K562 (cell line): ENCODE data around the gene DELE1. TPM values are rescaled to one million over a fixed set of nuclear protein-coding genes. Genes with fewer than 3 reads are reported as not detected.

ENCODE experiments used
- ATAC-seq: fragments of 200-7000 bp; cut with Tn5 transposase; 3 replicates; pipeline ENCODE4 v1.9.1; 2020; ENCODE audit warnings: moderate library complexity
- BruUV-seq: library from RNA; stranded (reverse); fragments of 400-500 nt; replicated peaks from 2 replicates; lab custom pipeline; 2021; lab: Mats Ljungman, UMichigan
- CTCF ChIA-PET: fragments of 300-600 bp; formaldehyde crosslinking; extraction: SDS; loops from one replicate; lab custom pipeline; 2021; ENCODE audit warnings: low intra/inter-chr PET ratio; lab: Yijun Ruan, JAX
- POLR2A ChIA-PET: fragments of 300-600, 350-650 bp; sonication (Branson Sonifier 250); formaldehyde crosslinking; extraction: SDS; loops from one replicate; lab custom pipeline; 2021; ENCODE audit warnings: antibody characterized with exemption, inconsistent platforms; lab: Yijun Ruan, JAX
- DNase-seq, 4 experiments: peaks; one replicate each; pipeline versions ENCODE4 v3.0.0 to v3.0.0-alpha.2; 2011 to 2018; ENCODE audit warnings: low spot score in 3 of 4, mixed read lengths in 3 of 4; ENCODE audit errors: extremely low read depth in 1 of 4
- FAIRE-seq: peaks from 2 replicates; lab custom pipeline; 2011; peaks lifted over from hg19 to GRCh38; lab: Jason Lieb, UNC
- H2AFZ ChIP-seq: 2 replicates; pipeline ENCODE4 v1.6.0; 2011; ENCODE audit warnings: low read depth, low read length, control low read depth, inconsistent platforms
- H3K27ac ChIP-seq: fragments of 200-600 bp; 3 replicates; pipeline ENCODE4 v1.8.0; 2011; ENCODE audit warnings: low read depth, mild to moderate bottlenecking, control low read depth, inconsistent platforms, low read length, moderate library complexity, mixed read lengths; ENCODE audit errors: extremely low read depth
- H3K27me3 ChIP-seq, 2 experiments: fragments of 300-600 bp in 1 of 2; 2 replicates in 1 of 2; 3 replicates in 1 of 2; pipeline versions ENCODE4 v1.6.0 to v1.8.0; 2011; ENCODE audit warnings: inconsistent platforms in 2 of 2, low read length in 2 of 2, mild to moderate bottlenecking in 1 of 2, mixed read lengths in 1 of 2, moderate library complexity in 1 of 2; ENCODE audit not compliant: control insufficient read depth in 2 of 2, insufficient read depth in 2 of 2
- H3K36me3 ChIP-seq: fragments of 300-600 bp; 3 replicates; pipeline ENCODE4 v1.8.0; 2011; ENCODE audit warnings: mild to moderate bottlenecking, low read length, inconsistent platforms; ENCODE audit not compliant: control insufficient read depth, insufficient read depth
- H3K4me1 ChIP-seq, 2 experiments: fragments of 200-600 bp in 1 of 2; replicated peaks in 1 of 2; 2 replicates in 1 of 2; 3 replicates in 1 of 2; pipeline versions ENCODE4 v1.5.1 to v1.8.0; 2011; ENCODE audit warnings: inconsistent platforms in 2 of 2, low read length in 2 of 2, mild to moderate bottlenecking in 1 of 2, mixed read lengths in 1 of 2, moderate library complexity in 1 of 2; ENCODE audit not compliant: control insufficient read depth in 2 of 2, insufficient read depth in 2 of 2
- H3K4me2 ChIP-seq: 2 replicates; pipeline ENCODE4 v1.6.1; 2011; ENCODE audit warnings: low read length, control low read depth, inconsistent platforms, mixed read lengths; ENCODE audit not compliant: insufficient read depth
- H3K4me3 ChIP-seq: fragments of 200-600 bp; sonication (generic), shearing (Covaris generic); 2 replicates; pipeline ENCODE4 v1.5.1; 2016; ENCODE audit warnings: control low read depth, inconsistent platforms
- H3K79me2 ChIP-seq: fragments of 200-600 bp; 3 replicates; pipeline ENCODE4 v1.8.0; 2011; ENCODE audit warnings: low read length, inconsistent platforms; ENCODE audit not compliant: control insufficient read depth, insufficient read depth
- H3K9ac ChIP-seq, 2 experiments: 2 replicates each; pipeline versions ENCODE4 v1.6.0 to v1.6.1; 2011; ENCODE audit warnings: low read depth in 2 of 2, low read length in 2 of 2, control low read depth in 1 of 2, inconsistent platforms in 1 of 2, mild to moderate bottlenecking in 1 of 2, mixed read lengths in 1 of 2; ENCODE audit not compliant: insufficient read depth in 1 of 2
- H3K9me1 ChIP-seq: one replicate; pipeline ENCODE4 v1.6.0; 2011; ENCODE audit warnings: inconsistent platforms, mild to moderate bottlenecking, low read length, moderate library complexity; ENCODE audit not compliant: control insufficient read depth, insufficient read depth
- H3K9me3 ChIP-seq: replicated peaks from 2 replicates; pipeline ENCODE4 v1.5.1; 2011; ENCODE audit warnings: low read depth, low read length, inconsistent platforms; ENCODE audit not compliant: control insufficient read depth, insufficient read depth
- H4K20me1 ChIP-seq: replicated peaks from 2 replicates; pipeline ENCODE4 v1.6.1; 2011; ENCODE audit warnings: low read length, inconsistent platforms, mixed read lengths; ENCODE audit not compliant: control insufficient read depth, insufficient read depth
- CCNT2 ChIP-seq: IDR thresholded peaks from 2 replicates; pipeline ENCODE4 v1.6.1; 2011; ENCODE audit warnings: borderline replicate concordance, low read depth, mild to moderate bottlenecking, moderate library complexity, mixed read lengths, low read length; ENCODE audit not compliant: insufficient read length; ENCODE audit errors: extremely low read depth
- FOXK2 ChIP-seq, 2 experiments: fragments of 450-650 bp; IDR thresholded peaks in 1 of 2; conservative IDR thresholded peaks in 1 of 2; 2 replicates each; pipeline ENCODE4 v1.6.1; 2016; ENCODE audit warnings: low read depth in 2 of 2, mild to moderate bottlenecking in 1 of 2
- HCFC1 ChIP-seq: IDR thresholded peaks from 2 replicates; pipeline ENCODE4 v1.6.1; 2012; ENCODE audit warnings: low read depth, low read length, improper control_type of control experiment
- HLTF ChIP-seq: fragments of 450-650 bp; IDR thresholded peaks from 2 replicates; pipeline ENCODE4 v1.6.1; 2016
- KHSRP ChIP-seq: fragments of 450-650 bp; IDR thresholded peaks from 2 replicates; pipeline ENCODE4 v1.6.1; 2017
- KLF13 ChIP-seq: fragments of 450-650 bp; IDR thresholded peaks from 2 replicates; pipeline ENCODE4 v1.6.1; 2016; ENCODE audit warnings: missing genetic modification characterization, low read depth, mild to moderate bottlenecking, missing compliant biosample characterization, moderate library complexity, borderline replicate concordance
- NCOA6 ChIP-seq: fragments of 450-650 bp; IDR thresholded peaks from 2 replicates; pipeline ENCODE4 v1.6.1; 2017; ENCODE audit warnings: mild to moderate bottlenecking
- NFIC ChIP-seq: fragments of 450-650 bp; IDR thresholded peaks from 2 replicates; pipeline ENCODE4 v1.6.1; 2017; ENCODE audit warnings: mild to moderate bottlenecking, inconsistent platforms
- NFRKB ChIP-seq: fragments of 450-650 bp; IDR thresholded peaks from 2 replicates; pipeline ENCODE4 v1.6.1; 2016; ENCODE audit warnings: low read depth
- NR2C1 ChIP-seq, 2 experiments: fragments of 450-650 bp; IDR thresholded peaks; 2 replicates each; pipeline ENCODE4 v1.6.1; 2017; ENCODE audit warnings: mild to moderate bottlenecking in 2 of 2, antibody characterized with exemption in 1 of 2, inconsistent platforms in 1 of 2, missing compliant biosample characterization in 1 of 2, missing genetic modification characterization in 1 of 2
- PHF21A ChIP-seq: fragments of 450-650 bp; IDR thresholded peaks from 2 replicates; pipeline ENCODE4 v1.6.1; 2017; ENCODE audit warnings: low read depth, borderline replicate concordance
- POLR3A ChIP-seq: IDR thresholded peaks from 2 replicates; pipeline ENCODE4 v1.6.1; 2011; ENCODE audit warnings: borderline replicate concordance, mild to moderate bottlenecking, moderate library complexity; ENCODE audit not compliant: insufficient read length, insufficient read depth; ENCODE audit errors: extremely low read depth
- RHOXF2B ChIP-seq: fragments of 250-450 bp; sonication (Bioruptor Pico); conservative IDR thresholded peaks from 2 replicates; pipeline ENCODE4 v1.5.1; 2021
- SMARCA4 ChIP-seq: fragments of 450-650 bp; IDR thresholded peaks from 2 replicates; pipeline ENCODE4 v1.6.1; 2016
- ZNF24 ChIP-seq: fragments of 450-650 bp; IDR thresholded peaks from 2 replicates; pipeline ENCODE4 v1.6.1; 2016
- ZNF282 ChIP-seq: sonication (generic); formaldehyde crosslinking; IDR thresholded peaks from 2 replicates; pipeline ENCODE4 v1.8.1; 2023; ENCODE audit warnings: missing genetic modification reagents
- ZNF77 ChIP-seq: fragments of 250-450 bp; sonication (Bioruptor Pico); IDR thresholded peaks from 2 replicates; pipeline ENCODE4 v1.5.0; 2020
- WGBS: fragments of 100-300 bp; shearing (Covaris generic); methylation state at CpG from one replicate; pipeline ENCODE4 v1.1.6; 2016; ENCODE audit warnings: low coverage, mixed read lengths; ENCODE audit not compliant: insufficient coverage; ENCODE audit errors: missing lambda C conversion rate; 5-methylcytosine and 5-hydroxymethylcytosine counted together
- in situ Hi-C: fragments of 300-500 bp; cut with MboI; formaldehyde crosslinking; loops from 4 replicates; pipeline ENCODE4 v1.15.0; 2018; ENCODE audit warnings: inconsistent platforms, mixed read lengths
- intact Hi-C: fragments of 100-400 bp; cut with micrococcal nuclease; formaldehyde crosslinking; loops from 2 replicates; pipeline ENCODE4 v1.14.2; 2022
- polyA plus RNA-seq, 8 experiments: library from polyadenylated mRNA; depleted of rRNA in 4 of 8; stranded (reverse) in 5 of 8; unstranded in 3 of 8; fragments of >200 nt; fragmentation: Nextera tagmentation in 2 of 8; fragmentation: Illumina TruSeq in 1 of 8; extraction: Ambion mirVana in 2 of 8; extraction: Trizol in 1 of 8; gene quantifications; 2 replicates each; pipeline versions ENCODE4 v1.2.1 to v1.2.3, GENCODE V29; 2011 to 2014; ENCODE audit warnings: inconsistent platforms in 1 of 8, missing spikeins in 1 of 8
- total RNA-seq, 7 experiments: library from RNA; depleted of rRNA in 6 of 7; stranded (reverse); fragments of >200 nt in 6 of 7; fragmentation: Illumina TruSeq in 2 of 7; extraction: Trizol in 2 of 7; gene quantifications; 2 replicates each; pipeline versions ENCODE4 v1.2.1 to v1.2.3, GENCODE V29; 2011 to 2021; ENCODE audit warnings: low replicate concordance in 1 of 7
- TF ChIP-seq, protein P1 (sequence below): fragments of 450-650 bp; formaldehyde crosslinking; IDR thresholded peaks from 2 replicates; pipeline ENCODE4 v1.4.0; 2020; ENCODE audit warnings: mild to moderate bottlenecking, mixed read lengths
- TF ChIP-seq, protein P2 (sequence below): IDR thresholded peaks from 2 replicates; pipeline ENCODE4 v1.6.1; 2011; ENCODE audit not compliant: insufficient read length; ENCODE audit errors: extremely low read depth
- TF ChIP-seq, protein P3 (sequence below): fragments of 250-450 bp; sonication (Bioruptor Pico); IDR thresholded peaks from 2 replicates; pipeline ENCODE4 v1.5.1; 2021; ENCODE audit warnings: mild to moderate bottlenecking

The DELE1 gene
- total and polyA plus RNA-seq, 9 of the 15 experiments (the other 6 are each of a cell fraction or from before 2014, with no cell fraction given) = 16.6 to 74.4 (median 49.8) TPM

DNA sequence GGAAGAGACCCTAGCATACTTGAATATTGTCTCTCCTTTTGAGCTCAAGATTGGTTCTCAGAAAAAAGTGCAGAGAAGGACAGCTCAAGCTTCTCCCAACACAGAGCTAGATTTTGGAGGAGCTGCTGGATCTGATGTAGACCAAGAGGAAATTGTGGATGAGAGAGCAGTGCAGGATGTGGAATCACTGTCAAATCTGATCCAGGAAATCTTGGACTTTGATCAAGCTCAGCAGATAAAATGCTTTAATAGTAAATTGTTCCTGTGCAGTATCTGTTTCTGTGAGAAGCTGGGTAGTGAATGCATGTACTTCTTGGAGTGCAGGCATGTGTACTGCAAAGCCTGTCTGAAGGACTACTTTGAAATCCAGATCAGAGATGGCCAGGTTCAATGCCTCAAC lies 54.7 kb downstream of the DELE1 start (continued):
- TF ChIP-seq, protein P1, sequence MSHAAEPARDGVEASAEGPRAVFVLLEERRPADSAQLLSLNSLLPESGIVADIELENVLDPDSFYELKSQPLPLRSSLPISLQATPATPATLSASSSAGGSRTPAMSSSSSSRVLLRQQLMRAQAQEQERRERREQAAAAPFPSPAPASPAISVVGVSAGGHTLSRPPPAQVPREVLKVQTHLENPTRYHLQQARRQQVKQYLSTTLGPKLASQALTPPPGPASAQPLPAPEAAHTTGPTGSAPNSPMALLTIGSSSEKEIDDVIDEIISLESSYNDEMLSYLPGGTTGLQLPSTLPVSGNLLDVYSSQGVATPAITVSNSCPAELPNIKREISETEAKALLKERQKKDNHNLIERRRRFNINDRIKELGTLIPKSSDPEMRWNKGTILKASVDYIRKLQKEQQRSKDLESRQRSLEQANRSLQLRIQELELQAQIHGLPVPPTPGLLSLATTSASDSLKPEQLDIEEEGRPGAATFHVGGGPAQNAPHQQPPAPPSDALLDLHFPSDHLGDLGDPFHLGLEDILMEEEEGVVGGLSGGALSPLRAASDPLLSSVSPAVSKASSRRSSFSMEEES (CRISPR knock-in tag) = no peak
- no peak for TF ChIP-seq NCOA6

DNA sequence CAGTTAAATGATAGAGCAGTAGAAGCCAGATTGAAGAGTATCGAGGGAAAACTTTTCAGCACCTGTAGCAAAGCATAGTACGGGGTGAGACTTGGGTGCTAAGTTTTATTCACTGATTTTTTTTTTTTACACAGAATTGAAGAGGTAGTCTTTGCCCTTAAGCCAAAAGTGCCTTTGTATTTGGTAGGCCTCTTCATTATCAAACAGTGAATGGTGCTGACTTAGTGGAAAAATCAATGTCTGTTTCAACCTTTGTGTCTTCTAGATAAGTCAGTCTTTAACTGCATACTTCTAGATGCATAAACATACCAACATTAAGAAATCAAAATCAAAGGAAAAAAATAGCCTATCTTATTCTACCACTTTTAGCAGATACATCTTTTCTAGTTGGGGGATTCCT lies 59.0 kb downstream of the DELE1 start:
- 44% methylated on average over 2 of the region's 2 CpGs for WGBS

More for the DNA sequence above, 59.0 kb downstream of the DELE1 start:
- Histone ChIP-seq H4K20me1 (no peaks in the 10 kb centered on the region), H3K9me1 (no peaks in the 10 kb centered on the region), H3K27ac (no peak overlapping the region), H3K79me2 (no peaks in the 10 kb centered on the region), H3K9ac (no peak overlapping the region), H3K9me3 (no peaks in the 10 kb centered on the region), H3K4me2 (no peak overlapping the region), H3K4me1 (no peaks in the 10 kb centered on the region), H3K27me3 (no peaks in the 10 kb centered on the region), H3K4me3 (no peak overlapping the region), H2AFZ (no peak overlapping the region), H3K36me3 (peaks cover 96% of the 10 kb centered on the region)
- CTCF ChIA-PET = no interaction called here
- no peak for DNase-seq
- intact Hi-C loops = no loop called here
- POLR2A ChIA-PET = no interaction called here
- FAIRE-seq = no peak
- TF ChIP-seq ZNF24 = no peak
- TF ChIP-seq POLR3A = no peak
- no peak for TF ChIP-seq FOXK2 (conservative IDR thresholded peaks at IDR 0.05 in 1 of 2, IDR thresholded peaks at IDR 0.05 in 1 of 2; ENCODE audit: low read depth in 2 of 2)
- no peak for TF ChIP-seq CCNT2
- TF ChIP-seq NFRKB = no peak
- no peak for TF ChIP-seq NFIC
- TF ChIP-seq KLF13 = no peak
- TF ChIP-seq RHOXF2B (CRISPR knock-in tag) = no peak
- no peak for TF ChIP-seq NR2C1 (IDR thresholded peaks at IDR 0.05)
- TF ChIP-seq NR2C1 (tag; IDR thresholded peaks at IDR 0.05) = no peak
- TF ChIP-seq, protein P2, sequence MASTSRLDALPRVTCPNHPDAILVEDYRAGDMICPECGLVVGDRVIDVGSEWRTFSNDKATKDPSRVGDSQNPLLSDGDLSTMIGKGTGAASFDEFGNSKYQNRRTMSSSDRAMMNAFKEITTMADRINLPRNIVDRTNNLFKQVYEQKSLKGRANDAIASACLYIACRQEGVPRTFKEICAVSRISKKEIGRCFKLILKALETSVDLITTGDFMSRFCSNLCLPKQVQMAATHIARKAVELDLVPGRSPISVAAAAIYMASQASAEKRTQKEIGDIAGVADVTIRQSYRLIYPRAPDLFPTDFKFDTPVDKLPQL = no peak
- TF ChIP-seq, protein P3, sequence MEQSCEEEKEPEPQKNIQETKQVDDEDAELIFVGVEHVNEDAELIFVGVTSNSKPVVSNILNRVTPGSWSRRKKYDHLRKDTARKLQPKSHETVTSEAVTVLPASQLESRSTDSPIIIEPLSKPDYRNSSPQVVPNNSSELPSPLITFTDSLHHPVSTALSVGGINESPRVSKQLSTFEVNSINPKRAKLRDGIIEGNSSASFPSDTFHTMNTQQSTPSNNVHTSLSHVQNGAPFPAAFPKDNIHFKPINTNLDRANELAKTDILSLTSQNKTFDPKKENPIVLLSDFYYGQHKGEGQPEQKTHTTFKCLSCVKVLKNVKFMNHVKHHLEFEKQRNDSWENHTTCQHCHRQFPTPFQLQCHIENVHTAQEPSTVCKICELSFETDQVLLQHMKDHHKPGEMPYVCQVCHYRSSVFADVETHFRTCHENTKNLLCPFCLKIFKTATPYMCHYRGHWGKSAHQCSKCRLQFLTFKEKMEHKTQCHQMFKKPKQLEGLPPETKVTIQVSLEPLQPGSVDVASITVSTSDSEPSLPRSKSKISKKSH = no peak
- TF ChIP-seq SMARCA4 = no peak
- no peak for TF ChIP-seq PHF21A
- TF ChIP-seq HCFC1 = no peak
- TF ChIP-seq KHSRP = no peak
- no peak for TF ChIP-seq ZNF77 (CRISPR knock-in tag)
- TF ChIP-seq ZNF282 = no peak
- no peak for TF ChIP-seq HLTF
- ATAC-seq = no peak
- in situ Hi-C loops = no loop called here
- BruUV-seq = no TSS peak
